ENCODE data around the gene COL8A1.

Gene COL8A1

DNA sequence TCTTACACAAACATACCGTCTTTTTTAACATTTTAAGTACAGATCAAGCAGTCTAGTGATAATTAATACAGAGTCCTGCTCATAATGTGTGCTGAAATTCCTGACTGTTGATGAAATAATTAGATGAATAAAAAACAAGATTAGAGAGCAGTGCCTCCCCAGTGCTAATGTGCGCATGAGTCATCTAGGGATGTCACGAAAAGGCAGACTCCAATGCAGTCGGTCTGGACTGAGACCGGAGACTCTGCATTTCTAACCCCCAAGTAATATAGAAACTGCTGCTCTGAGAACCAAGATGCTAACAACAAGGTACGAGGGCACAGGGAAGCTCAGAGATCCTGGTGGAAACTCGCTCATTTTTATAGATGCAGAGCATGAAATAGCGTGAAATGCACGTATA, 61.4 kb downstream of the COL8A1 start:
- no peak overlapping the region for H3K4me3 ChIP-seq (ENCODE audit: low read length)
- H3K36me3 ChIP-seq (ENCODE audit: insufficient read depth, low read depth, low read length): no peaks in the 10 kb centered on the region
- no peak overlapping the region for H3K27ac ChIP-seq (ENCODE audit: low read length)
- H3K9ac ChIP-seq (ENCODE audit: low read depth, low read length): no peak overlapping the region
- no peaks in the 10 kb centered on the region; the same call in 1 of the 2 replicates for H3K4me1 ChIP-seq (ENCODE audit: insufficient read depth, low read length)
- no peaks in the 10 kb centered on the region for H3K27me3 ChIP-seq (ENCODE audit: insufficient read depth, low read length)
- H3K9me3 ChIP-seq (ENCODE audit: insufficient read depth, low read depth, low read length): no peaks in the 10 kb centered on the region

DNA sequence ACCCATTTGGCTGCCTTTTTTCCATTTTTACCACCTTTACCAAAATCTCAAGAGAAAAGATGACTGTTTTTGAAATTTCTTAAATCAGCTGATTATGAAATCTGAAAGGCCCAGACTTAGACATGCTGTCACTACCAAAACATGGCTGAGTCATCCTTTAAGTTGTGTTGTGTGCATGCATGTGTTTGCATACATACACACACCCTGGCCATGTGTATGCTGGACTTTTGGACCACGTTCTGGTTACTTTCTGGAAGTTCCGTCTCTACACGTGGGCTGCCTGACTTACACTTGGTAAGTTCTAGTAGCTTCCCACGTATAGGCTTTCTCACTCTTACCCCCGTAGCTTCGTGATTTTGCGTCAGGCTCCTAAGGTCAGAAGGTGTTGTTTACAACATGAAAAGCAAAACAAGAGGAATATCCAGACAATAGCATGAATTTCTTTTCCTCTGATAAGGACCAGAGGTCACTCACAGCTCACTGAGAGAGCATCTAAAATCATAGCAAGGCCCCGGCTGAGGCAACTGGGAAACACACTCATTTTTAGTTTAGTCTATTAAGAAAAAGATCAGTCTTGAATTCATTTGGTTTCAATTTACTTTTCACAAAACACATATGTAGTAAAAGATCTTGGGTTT, 62.4 kb downstream of the COL8A1 start:
- Histone ChIP-seq H3K36me3 (ENCODE audit: insufficient read depth, low read depth, low read length) (no peaks in the 10 kb centered on the region), H3K4me3 (ENCODE audit: low read length) (no peak overlapping the region), H3K9me3 (ENCODE audit: insufficient read depth, low read depth, low read length) (no peaks in the 10 kb centered on the region), H3K4me1 (ENCODE audit: insufficient read depth, low read length) (no peaks in the 10 kb centered on the region; the same call in 1 of the 2 replicates), H3K27me3 (ENCODE audit: insufficient read depth, low read length) (no peaks in the 10 kb centered on the region), H3K9ac (ENCODE audit: low read depth, low read length) (no peak overlapping the region), H3K27ac (ENCODE audit: low read length) (no peak overlapping the region)

DNA sequence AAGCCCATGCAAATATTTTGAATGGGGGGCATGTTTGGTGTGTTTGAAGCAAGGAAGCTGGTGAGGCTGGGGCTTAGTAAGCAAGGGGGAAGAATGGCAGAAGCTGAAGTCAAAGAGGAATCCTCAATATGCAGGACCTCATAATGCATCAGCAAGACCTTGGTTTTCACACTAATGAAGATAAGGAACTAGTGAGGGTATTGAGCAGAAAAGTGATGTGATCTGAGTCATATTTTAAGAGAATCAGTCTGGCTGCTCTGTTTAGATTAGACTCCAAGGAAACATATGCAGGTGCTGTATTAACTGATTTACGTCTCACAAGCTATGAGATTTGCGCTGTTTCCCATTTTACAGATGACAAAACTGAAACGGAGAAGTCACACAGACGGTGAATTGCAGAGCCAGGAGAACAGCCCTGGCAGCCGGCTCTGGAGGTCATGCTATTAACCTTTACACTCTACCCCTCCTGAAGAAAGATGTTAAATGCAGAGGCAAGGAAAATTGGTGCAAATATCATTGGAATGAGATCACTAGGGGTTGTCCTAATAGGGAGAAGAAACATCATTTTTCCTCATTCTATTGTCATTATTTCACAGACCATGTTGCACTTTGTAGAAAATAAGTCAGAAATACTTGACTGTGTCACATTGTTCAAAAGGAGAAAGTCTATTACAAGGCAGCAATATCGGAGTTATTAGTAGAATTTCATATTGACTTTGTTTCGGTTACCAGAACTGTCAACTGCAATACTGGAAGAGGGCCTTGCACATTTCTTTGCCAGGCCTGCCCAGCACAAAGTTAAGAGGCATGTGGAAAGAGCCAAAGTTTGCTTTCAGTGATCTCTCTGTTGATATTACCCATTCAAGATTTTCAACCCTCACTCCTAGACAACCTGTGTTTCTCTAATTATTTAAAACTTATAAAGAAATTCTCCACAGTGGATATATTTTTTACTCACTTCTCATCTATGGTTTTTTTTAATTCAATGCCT, 64.9 kb downstream of the COL8A1 start:
- no peaks in the 10 kb centered on the region; the same call in 1 of the 2 replicates for H3K4me1 ChIP-seq (ENCODE audit: insufficient read depth, low read length)
- no peaks in the 10 kb centered on the region for H3K9me3 ChIP-seq (ENCODE audit: insufficient read depth, low read depth, low read length)
- H3K4me3 ChIP-seq (ENCODE audit: low read length): no peak overlapping the region
- no peak overlapping the region for H3K9ac ChIP-seq (ENCODE audit: low read depth, low read length)
- H3K36me3 ChIP-seq (ENCODE audit: insufficient read depth, low read depth, low read length): no peaks in the 10 kb centered on the region
- H3K27ac ChIP-seq (ENCODE audit: low read length): no peak overlapping the region
- H3K27me3 ChIP-seq (ENCODE audit: insufficient read depth, low read length): no peaks in the 10 kb centered on the region

- no peak overlapping the region for H3K4me3 ChIP-seq (ENCODE audit: low read length)
Observed at GRCh38 chr3:99704417-99704816, 66.0 kb downstream of the COL8A1 start.

GRCh38 chr3:99706410-99706809, 68.0 kb downstream of the COL8A1 start:
- Histone ChIP-seq H3K4me3 (ENCODE audit: low read length) (no peak overlapping the region), H3K9ac (ENCODE audit: low read depth, low read length) (no peak overlapping the region), H3K27ac (ENCODE audit: low read length) (no peak overlapping the region), H3K4me1 (ENCODE audit: insufficient read depth, low read length) (no peaks in the 10 kb centered on the region; the same call in 1 of the 2 replicates), H3K9me3 (ENCODE audit: insufficient read depth, low read depth, low read length) (no peaks in the 10 kb centered on the region), H3K36me3 (ENCODE audit: insufficient read depth, low read depth, low read length) (no peaks in the 10 kb centered on the region), H3K27me3 (ENCODE audit: insufficient read depth, low read length) (no peaks in the 10 kb centered on the region)

More at GRCh38 chr3:99704417-99704816, 66.0 kb downstream of the COL8A1 start:
- H3K9ac ChIP-seq (ENCODE audit: low read depth, low read length): no peak overlapping the region
- H3K4me1 ChIP-seq (ENCODE audit: insufficient read depth, low read length): no peaks in the 10 kb centered on the region; the same call in 1 of the 2 replicates
- no peaks in the 10 kb centered on the region for H3K9me3 ChIP-seq (ENCODE audit: insufficient read depth, low read depth, low read length)
- no peak overlapping the region for H3K27ac ChIP-seq (ENCODE audit: low read length)
- H3K27me3 ChIP-seq (ENCODE audit: insufficient read depth, low read length): no peaks in the 10 kb centered on the region
- no peaks in the 10 kb centered on the region for H3K36me3 ChIP-seq (ENCODE audit: insufficient read depth, low read depth, low read length)

DNA sequence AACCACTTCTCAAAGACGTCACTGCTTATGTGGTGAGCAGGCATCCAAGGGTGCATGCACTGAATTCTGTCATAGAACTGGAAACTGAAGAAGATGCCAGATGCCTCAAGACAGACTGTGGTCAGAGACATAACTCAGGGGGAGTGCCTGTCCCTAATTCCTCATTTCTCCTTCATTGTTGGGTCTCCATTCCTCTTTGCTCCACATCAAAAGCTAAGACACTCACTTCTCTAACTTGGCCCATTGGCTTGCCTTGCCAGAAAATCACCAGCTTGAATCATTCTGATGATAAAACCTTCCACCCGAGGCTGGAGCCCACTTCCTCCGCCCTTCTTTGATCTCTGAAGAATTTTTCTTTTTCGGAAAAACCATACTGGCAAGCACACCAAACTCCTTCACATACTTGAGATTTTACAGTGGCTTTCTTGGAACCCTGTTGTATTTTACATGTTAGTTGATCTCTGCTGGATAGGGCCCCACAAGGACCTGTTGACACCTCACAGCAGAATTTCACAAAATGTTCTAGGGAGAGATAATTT, 69.9 kb downstream of the COL8A1 start:
- H3K4me3 ChIP-seq (ENCODE audit: low read length): no peak overlapping the region
- no peaks in the 10 kb centered on the region for H3K36me3 ChIP-seq (ENCODE audit: insufficient read depth, low read depth, low read length)
- H3K27me3 ChIP-seq (ENCODE audit: insufficient read depth, low read length): no peaks in the 10 kb centered on the region
- no peak overlapping the region for H3K9ac ChIP-seq (ENCODE audit: low read depth, low read length)
- no peak overlapping the region for H3K27ac ChIP-seq (ENCODE audit: low read length)
- no peaks in the 10 kb centered on the region for H3K4me1 ChIP-seq (ENCODE audit: insufficient read depth, low read length)
- H3K9me3 ChIP-seq (ENCODE audit: insufficient read depth, low read depth, low read length): no peaks in the 10 kb centered on the region

GRCh38 chr3:99709686-99710085, 71.3 kb downstream of the COL8A1 start:
- H3K27ac ChIP-seq (ENCODE audit: low read length): no peak overlapping the region
- H3K4me3 ChIP-seq (ENCODE audit: low read length): no peak overlapping the region
- no peaks in the 10 kb centered on the region for H3K27me3 ChIP-seq (ENCODE audit: insufficient read depth, low read length)
- H3K9ac ChIP-seq (ENCODE audit: low read depth, low read length): no peak overlapping the region
- no peaks in the 10 kb centered on the region for H3K4me1 ChIP-seq (ENCODE audit: insufficient read depth, low read length)
- H3K36me3 ChIP-seq (ENCODE audit: insufficient read depth, low read depth, low read length): no peaks in the 10 kb centered on the region
- no peaks in the 10 kb centered on the region for H3K9me3 ChIP-seq (ENCODE audit: insufficient read depth, low read depth, low read length)

DNA sequence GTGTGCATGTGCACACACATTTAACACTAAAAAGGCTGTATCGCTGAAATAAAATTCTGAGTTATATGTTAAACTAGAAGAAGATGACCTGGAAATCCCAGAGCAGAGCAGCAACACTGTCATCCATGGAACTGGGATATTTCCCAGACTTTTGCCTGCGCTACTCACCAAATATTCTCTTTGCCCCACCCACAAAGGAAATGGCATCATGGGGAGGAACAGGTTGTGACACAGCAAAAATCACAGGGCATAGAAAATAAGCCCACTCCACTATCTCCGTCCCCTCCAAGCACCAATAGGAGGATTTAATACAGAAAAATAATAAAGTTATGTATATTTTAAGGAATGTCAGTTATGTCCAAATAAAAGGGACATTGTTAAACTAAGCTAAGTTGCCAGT, 71.7 kb downstream of the COL8A1 start:
- no peak overlapping the region for H3K4me3 ChIP-seq (ENCODE audit: low read length)
- no peaks in the 10 kb centered on the region for H3K9me3 ChIP-seq (ENCODE audit: insufficient read depth, low read depth, low read length)
- H3K36me3 ChIP-seq (ENCODE audit: insufficient read depth, low read depth, low read length): no peaks in the 10 kb centered on the region
- H3K27me3 ChIP-seq (ENCODE audit: insufficient read depth, low read length): no peaks in the 10 kb centered on the region
- H3K27ac ChIP-seq (ENCODE audit: low read length): no peak overlapping the region
- H3K4me1 ChIP-seq (ENCODE audit: insufficient read depth, low read length): no peaks in the 10 kb centered on the region
- H3K9ac ChIP-seq (ENCODE audit: low read depth, low read length): no peak overlapping the region

DNA sequence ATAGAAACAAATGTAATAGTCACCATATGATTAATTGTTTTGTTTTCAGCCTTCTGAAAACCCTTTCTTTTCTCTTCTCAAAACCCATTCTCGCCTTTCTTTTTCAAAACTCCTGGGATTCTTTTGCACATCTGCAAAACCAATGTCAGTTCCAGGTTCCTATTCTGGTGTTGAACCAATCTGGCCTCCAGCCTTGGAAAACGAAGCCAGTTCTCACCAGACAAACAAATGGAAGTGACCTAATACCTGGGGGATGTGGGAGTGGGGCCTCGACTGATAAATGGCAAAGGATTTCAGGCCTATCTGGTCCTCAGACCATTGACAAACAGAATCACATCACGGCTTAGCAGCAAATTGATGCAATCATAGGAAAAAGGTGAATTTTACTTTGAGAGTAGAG, 73.0 kb downstream of the COL8A1 start:
- H3K36me3 ChIP-seq (ENCODE audit: insufficient read depth, low read depth, low read length): no peaks in the 10 kb centered on the region
- no peaks in the 10 kb centered on the region for H3K27me3 ChIP-seq (ENCODE audit: insufficient read depth, low read length)
- H3K27ac ChIP-seq (ENCODE audit: low read length): no peak overlapping the region
- no peak overlapping the region for H3K9ac ChIP-seq (ENCODE audit: low read depth, low read length)
- H3K4me1 ChIP-seq (ENCODE audit: insufficient read depth, low read length): peaks cover 8% of the 10 kb centered on the region; the same call in 1 of the 2 replicates
- no peak overlapping the region for H3K4me3 ChIP-seq (ENCODE audit: low read length)
- H3K9me3 ChIP-seq (ENCODE audit: insufficient read depth, low read depth, low read length): no peaks in the 10 kb centered on the region

DNA sequence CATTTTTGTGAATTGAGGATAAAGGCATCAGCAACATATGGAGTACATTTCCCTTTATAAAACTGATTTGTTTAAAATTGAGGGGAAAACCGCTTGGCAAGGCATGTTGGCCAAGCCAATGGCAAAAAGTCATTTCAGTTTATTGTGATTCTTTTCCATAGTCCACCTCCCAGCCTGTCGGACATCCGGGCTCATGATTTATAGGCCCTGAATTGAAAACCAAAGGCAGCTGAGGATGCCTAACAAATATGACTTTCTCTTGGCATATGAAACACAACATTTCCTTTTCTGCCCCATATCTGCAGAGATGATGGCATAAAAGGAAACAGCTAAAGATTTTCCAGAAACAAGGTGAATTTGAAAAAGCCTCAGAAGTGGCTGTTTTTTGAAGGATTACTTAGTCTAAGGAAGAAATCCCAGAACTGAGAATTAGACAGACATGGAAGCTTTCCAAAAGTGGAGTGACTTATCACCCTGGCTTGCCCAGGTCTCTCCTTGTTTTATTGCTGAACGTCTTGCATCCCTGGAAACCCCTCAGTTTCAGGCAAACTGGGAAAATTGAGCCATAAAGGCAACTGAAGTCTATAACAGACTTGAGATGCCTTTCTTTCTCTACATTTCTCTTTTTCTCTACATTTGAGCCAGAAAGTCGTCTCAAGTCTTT, 74.0 kb downstream of the COL8A1 start:
- no peak overlapping the region for H3K27ac ChIP-seq (ENCODE audit: low read length)
- no peaks in the 10 kb centered on the region for H3K9me3 ChIP-seq (ENCODE audit: insufficient read depth, low read depth, low read length)
- no peaks in the 10 kb centered on the region for H3K27me3 ChIP-seq (ENCODE audit: insufficient read depth, low read length)
- H3K4me1 ChIP-seq (ENCODE audit: insufficient read depth, low read length): peaks cover 16% of the 10 kb centered on the region; the same call in 1 of the 2 replicates
- H3K4me3 ChIP-seq (ENCODE audit: low read length): no peak overlapping the region
- no peaks in the 10 kb centered on the region for H3K36me3 ChIP-seq (ENCODE audit: insufficient read depth, low read depth, low read length)
- H3K9ac ChIP-seq (ENCODE audit: low read depth, low read length): no peak overlapping the region

- H3K27me3 ChIP-seq (ENCODE audit: insufficient read depth, low read length): no peaks in the 10 kb centered on the region
- H3K36me3 ChIP-seq (ENCODE audit: insufficient read depth, low read depth, low read length): no peaks in the 10 kb centered on the region
- peaks cover 17% of the 10 kb centered on the region; the same call in 1 of the 2 replicates for H3K4me1 ChIP-seq (ENCODE audit: insufficient read depth, low read length)
- H3K9ac ChIP-seq (ENCODE audit: low read depth, low read length): no peak overlapping the region
- no peak overlapping the region for H3K4me3 ChIP-seq (ENCODE audit: low read length)
- H3K27ac ChIP-seq (ENCODE audit: low read length): no peak overlapping the region
- no peaks in the 10 kb centered on the region for H3K9me3 ChIP-seq (ENCODE audit: insufficient read depth, low read depth, low read length)
Observed at GRCh38 chr3:99713440-99713839, 75.0 kb downstream of the COL8A1 start.
